Measurements from ENCODE around the gene SEMA4A.
"Not testable (repeated sequence)": the region's sequence is repeated elsewhere in the genome, so short reads cannot be mapped to it uniquely, and the experiment has no call there.

Gene SEMA4A

GRCh38 chr1:156121005-156121404 lies 32.4 kb upstream of the SEMA4A start:
- H3K27me3 ChIP-seq (ENCODE audit: control insufficient read depth, insufficient read depth, low read length); H3K36me3 ChIP-seq (ENCODE audit: control insufficient read depth, insufficient read depth, low read length); H3K4me3 ChIP-seq (ENCODE audit: low read depth, low read length); H3K9ac ChIP-seq (ENCODE audit: low read depth, low read length); H3K9me3 ChIP-seq (ENCODE audit: control insufficient read depth, insufficient read depth, low read length): not testable (repeated sequence)
- Histone ChIP-seq H3K27ac (ENCODE audit: low read depth, low read length) (peak overlapping the region; percentile 5), H3K4me1 (ENCODE audit: control insufficient read depth, insufficient read depth, low read length) (peaks cover 39% of the 10 kb centered on the region)

- Histone ChIP-seq H3K9ac (ENCODE audit: low read depth, low read length) (no peak overlapping the region), H3K4me1 (ENCODE audit: control insufficient read depth, insufficient read depth, low read length) (peaks cover 43% of the 10 kb centered on the region), H3K27me3 (ENCODE audit: control insufficient read depth, insufficient read depth, low read length) (no peaks in the 10 kb centered on the region), H3K27ac (ENCODE audit: low read depth, low read length) (peak overlapping the region; percentile 5), H3K9me3 (ENCODE audit: control insufficient read depth, insufficient read depth, low read length) (no peaks in the 10 kb centered on the region), H3K36me3 (ENCODE audit: control insufficient read depth, insufficient read depth, low read length) (no peaks in the 10 kb centered on the region), H3K4me3 (ENCODE audit: low read depth, low read length) (no peak overlapping the region)
Measured at GRCh38 chr1:156121457-156121856, 31.9 kb upstream of the SEMA4A start.

DNA sequence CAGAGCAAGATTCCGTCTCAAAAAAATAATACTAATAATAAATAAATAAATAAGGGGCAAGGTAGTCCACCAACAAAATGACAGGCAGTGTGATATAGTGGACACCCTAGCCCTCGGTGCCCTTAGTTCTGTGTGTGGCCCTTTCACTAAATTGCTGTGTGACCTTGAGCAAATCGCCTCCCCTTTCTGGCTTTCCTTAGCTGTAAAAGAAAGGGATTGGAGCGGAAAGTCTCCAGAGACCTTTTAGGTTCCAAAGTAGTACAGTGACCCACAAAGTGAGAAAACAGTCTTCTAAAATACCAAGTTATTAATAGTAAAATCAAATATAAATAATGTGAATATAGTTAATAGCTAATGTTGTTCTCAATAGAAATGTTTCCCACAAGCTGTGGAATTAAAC lies 31.3 kb upstream of the SEMA4A start:
- Histone ChIP-seq H3K27me3 (ENCODE audit: control insufficient read depth, insufficient read depth, low read length) (no peaks in the 10 kb centered on the region), H3K36me3 (ENCODE audit: control insufficient read depth, insufficient read depth, low read length) (no peaks in the 10 kb centered on the region), H3K9me3 (ENCODE audit: control insufficient read depth, insufficient read depth, low read length) (no peaks in the 10 kb centered on the region), H3K4me1 (ENCODE audit: control insufficient read depth, insufficient read depth, low read length) (peaks cover 46% of the 10 kb centered on the region), H3K9ac (ENCODE audit: low read depth, low read length) (no peak overlapping the region), H3K4me3 (ENCODE audit: low read depth, low read length) (no peak overlapping the region), H3K27ac (ENCODE audit: low read depth, low read length) (peak overlapping the region; percentile 95)

DNA sequence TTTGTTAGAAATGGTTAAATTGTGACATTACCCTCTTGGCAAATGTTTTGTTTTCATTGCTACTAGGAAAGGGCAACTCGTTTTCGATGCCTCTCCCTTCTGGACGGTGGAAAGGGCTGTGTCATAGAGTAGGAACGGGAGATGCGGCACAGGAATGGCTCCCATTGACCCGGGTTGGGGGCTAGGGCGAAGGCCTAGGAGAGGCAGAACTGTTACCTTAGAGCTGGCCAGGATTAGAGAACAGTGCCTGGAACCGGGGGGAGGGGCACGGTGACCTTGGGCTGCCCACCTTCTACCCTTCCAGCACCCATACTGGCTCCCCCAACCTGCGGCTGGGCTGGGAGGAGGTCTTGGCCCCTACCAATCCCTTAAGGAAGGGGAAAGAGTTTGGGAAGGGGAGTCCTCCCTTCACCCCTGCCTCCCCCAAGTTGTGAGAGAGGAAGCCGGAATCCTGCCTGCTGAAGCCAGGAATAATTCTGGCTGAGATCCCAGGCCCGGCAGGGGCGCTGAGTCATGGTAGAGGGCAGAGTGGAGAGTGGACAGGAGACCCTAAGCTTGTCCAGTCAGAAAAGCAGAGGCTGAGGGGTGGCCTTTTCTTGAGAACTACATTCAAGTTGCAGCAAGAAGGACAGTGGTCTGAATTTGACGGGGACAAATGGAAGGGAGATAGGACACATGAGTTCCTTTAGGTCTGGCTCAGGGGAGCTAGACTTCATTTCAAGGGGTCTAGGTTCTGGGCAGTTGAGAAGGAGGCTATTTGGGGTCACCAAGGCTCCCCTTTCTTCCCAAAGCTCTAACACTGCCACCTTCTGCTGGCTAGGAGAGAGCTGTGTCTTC lies 30.6 kb upstream of the SEMA4A start:
- peak overlapping the region; percentile 54 for H3K9ac ChIP-seq (ENCODE audit: low read depth, low read length)
- H3K9me3 ChIP-seq (ENCODE audit: control insufficient read depth, insufficient read depth, low read length) = no peaks in the 10 kb centered on the region
- H3K4me3 ChIP-seq (ENCODE audit: low read depth, low read length) = 0 out of 2 replicates have a peak overlapping the region, but pooled peaks have one; percentile 32
- no peaks in the 10 kb centered on the region for H3K27me3 ChIP-seq (ENCODE audit: control insufficient read depth, insufficient read depth, low read length)
- no peaks in the 10 kb centered on the region for H3K36me3 ChIP-seq (ENCODE audit: control insufficient read depth, insufficient read depth, low read length)
- H3K27ac ChIP-seq (ENCODE audit: low read depth, low read length) = peak overlapping the region; percentile 95
- H3K4me1 ChIP-seq (ENCODE audit: control insufficient read depth, insufficient read depth, low read length) = peaks cover 46% of the 10 kb centered on the region

GRCh38 chr1:156123356-156124196 lies 29.8 kb upstream of the SEMA4A start:
- 0 out of 2 replicates have a peak overlapping the region, but pooled peaks have one; percentile 32 for H3K4me3 ChIP-seq (ENCODE audit: low read depth, low read length)
- H3K36me3 ChIP-seq (ENCODE audit: control insufficient read depth, insufficient read depth, low read length) = no peaks in the 10 kb centered on the region
- H3K9me3 ChIP-seq (ENCODE audit: control insufficient read depth, insufficient read depth, low read length) = no peaks in the 10 kb centered on the region
- peak overlapping the region; percentile 54 for H3K9ac ChIP-seq (ENCODE audit: low read depth, low read length)
- H3K27ac ChIP-seq (ENCODE audit: low read depth, low read length) = peak overlapping the region; percentile 95
- peaks cover 49% of the 10 kb centered on the region for H3K4me1 ChIP-seq (ENCODE audit: control insufficient read depth, insufficient read depth, low read length)
- no peaks in the 10 kb centered on the region for H3K27me3 ChIP-seq (ENCODE audit: control insufficient read depth, insufficient read depth, low read length)

GRCh38 chr1:156124557-156125483 lies 28.6 kb upstream of the SEMA4A start:
- Histone ChIP-seq H3K4me3 (ENCODE audit: low read depth, low read length) (no peak overlapping the region), H3K27me3 (ENCODE audit: control insufficient read depth, insufficient read depth, low read length) (no peaks in the 10 kb centered on the region), H3K4me1 (ENCODE audit: control insufficient read depth, insufficient read depth, low read length) (peaks cover 54% of the 10 kb centered on the region), H3K27ac (ENCODE audit: low read depth, low read length) (peak overlapping the region; percentile 5), H3K36me3 (ENCODE audit: control insufficient read depth, insufficient read depth, low read length) (no peaks in the 10 kb centered on the region), H3K9ac (ENCODE audit: low read depth, low read length) (no peak overlapping the region), H3K9me3 (ENCODE audit: control insufficient read depth, insufficient read depth, low read length) (no peaks in the 10 kb centered on the region)

GRCh38 chr1:156125544-156125943 lies 27.8 kb upstream of the SEMA4A start:
- H3K27me3 ChIP-seq (ENCODE audit: control insufficient read depth, insufficient read depth, low read length); H3K27ac ChIP-seq (ENCODE audit: low read depth, low read length); H3K4me3 ChIP-seq (ENCODE audit: low read depth, low read length); H3K36me3 ChIP-seq (ENCODE audit: control insufficient read depth, insufficient read depth, low read length); H3K9me3 ChIP-seq (ENCODE audit: control insufficient read depth, insufficient read depth, low read length); H3K9ac ChIP-seq (ENCODE audit: low read depth, low read length): not testable (repeated sequence)
- H3K4me1 ChIP-seq (ENCODE audit: control insufficient read depth, insufficient read depth, low read length) = peaks cover 55% of the 10 kb centered on the region

DNA sequence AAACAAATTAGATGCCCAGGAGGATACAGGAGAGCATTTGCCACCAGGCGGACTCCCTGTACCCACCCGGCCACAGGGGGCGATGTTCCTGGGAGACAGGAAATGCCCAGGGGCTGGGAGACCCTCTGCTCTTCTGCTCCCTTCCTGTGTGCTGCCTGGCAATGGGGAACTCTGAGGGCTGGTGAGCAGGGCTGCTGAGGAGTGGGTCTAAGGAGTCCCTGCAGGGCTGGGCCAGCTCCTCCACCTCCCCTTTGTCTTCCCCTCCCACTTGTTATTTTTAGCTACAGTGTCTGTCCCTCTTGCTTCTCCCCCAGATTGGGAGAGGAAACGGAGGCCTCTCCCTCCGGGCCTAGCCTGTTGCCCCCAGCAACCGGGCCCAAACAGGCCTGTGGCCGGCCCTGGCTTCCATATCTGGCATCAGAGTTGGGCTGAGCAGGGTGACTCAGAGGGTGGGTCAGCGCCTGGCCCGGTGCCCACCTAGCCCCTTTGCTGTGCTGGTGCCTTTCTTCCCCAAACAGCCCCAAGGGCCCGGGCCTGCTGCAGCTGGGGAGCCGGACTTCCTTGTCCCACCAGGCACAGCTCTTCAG lies 27.2 kb upstream of the SEMA4A start:
- H3K27ac ChIP-seq (ENCODE audit: low read depth, low read length) = peak overlapping the region; percentile 75
- H3K9ac ChIP-seq (ENCODE audit: low read depth, low read length) = no peak overlapping the region; the same call in 1 of the 2 replicates
- H3K4me1 ChIP-seq (ENCODE audit: control insufficient read depth, insufficient read depth, low read length) = peaks cover 53% of the 10 kb centered on the region
- no peaks in the 10 kb centered on the region for H3K27me3 ChIP-seq (ENCODE audit: control insufficient read depth, insufficient read depth, low read length)
- no peaks in the 10 kb centered on the region for H3K36me3 ChIP-seq (ENCODE audit: control insufficient read depth, insufficient read depth, low read length)
- no peak overlapping the region for H3K4me3 ChIP-seq (ENCODE audit: low read depth, low read length)
- no peaks in the 10 kb centered on the region for H3K9me3 ChIP-seq (ENCODE audit: control insufficient read depth, insufficient read depth, low read length)

DNA sequence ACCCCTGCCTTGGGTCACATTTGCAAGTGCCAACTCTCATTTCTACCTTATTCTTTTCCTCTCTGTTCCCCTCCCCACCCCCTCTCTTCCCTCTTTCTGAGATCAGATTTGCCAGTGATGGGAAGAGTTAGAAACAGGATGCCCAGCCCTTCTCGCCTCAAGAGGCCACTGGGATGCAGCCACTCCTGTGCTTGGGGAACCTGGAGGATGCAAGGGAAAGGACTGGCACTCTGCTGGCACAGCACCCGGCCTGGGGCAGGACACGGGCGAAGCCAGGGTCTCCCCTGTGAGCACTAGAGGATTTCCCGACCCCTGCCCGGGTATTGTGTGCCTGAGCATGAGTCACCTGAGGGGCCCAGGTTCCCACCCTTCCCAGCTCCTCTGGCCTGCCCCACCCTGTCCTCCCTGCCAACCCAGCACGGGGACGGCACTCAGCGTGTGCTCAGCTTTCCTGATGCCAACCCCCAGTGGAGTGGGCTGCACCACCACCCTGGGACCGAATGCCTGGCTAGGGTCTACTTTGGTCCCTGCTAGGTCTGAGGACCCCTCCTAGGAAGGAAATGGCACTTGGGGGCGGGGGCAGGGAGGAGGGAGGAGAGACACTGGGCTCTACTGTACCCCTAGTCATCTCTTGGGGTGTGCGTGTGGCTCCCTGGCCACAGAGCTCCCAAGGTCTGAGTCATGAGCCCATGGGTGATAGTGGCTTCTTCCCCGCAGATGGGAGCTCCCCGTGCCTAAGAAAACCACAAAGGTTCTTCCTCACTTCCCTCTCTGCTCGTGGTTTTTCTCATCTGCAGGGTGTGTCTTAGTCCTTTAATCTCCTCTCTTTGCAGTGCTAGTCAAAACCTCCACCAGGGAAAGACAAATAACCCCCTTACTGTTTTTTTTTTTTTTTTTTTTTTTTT lies 26.5 kb upstream of the SEMA4A start:
- Histone ChIP-seq H3K4me1 (ENCODE audit: control insufficient read depth, insufficient read depth, low read length) (peaks cover 46% of the 10 kb centered on the region), H3K27me3 (ENCODE audit: control insufficient read depth, insufficient read depth, low read length) (no peaks in the 10 kb centered on the region), H3K9ac (ENCODE audit: low read depth, low read length) (no peak overlapping the region), H3K27ac (ENCODE audit: low read depth, low read length) (peak overlapping the region; percentile 75), H3K36me3 (ENCODE audit: control insufficient read depth, insufficient read depth, low read length) (no peaks in the 10 kb centered on the region), H3K4me3 (ENCODE audit: low read depth, low read length) (no peak overlapping the region), H3K9me3 (ENCODE audit: control insufficient read depth, insufficient read depth, low read length) (no peaks in the 10 kb centered on the region)

All from HUES48 (cell line).